RWPE1 (cell line): Measurements from ENCODE around the gene SREK1.

ENCODE experiments used
- CTCF ChIA-PET: fragments of 350-600 bp; sonication (Branson Sonifier 250); formaldehyde crosslinking; extraction: SDS; loops from one replicate; lab custom pipeline; 2021; lab: Yijun Ruan, JAX
- POLR2A ChIA-PET: fragments of 400-600 bp; formaldehyde crosslinking; extraction: SDS; loops from one replicate; lab custom pipeline; 2020; ENCODE audit warnings: antibody characterized with exemption; ENCODE audit not compliant: low non-redundant PET; lab: Yijun Ruan, JAX
- DNase-seq: peaks from one replicate; pipeline ENCODE4 v3.0.0; 2012; ENCODE audit warnings: low spot score
- H3K27ac ChIP-seq: fragments of 450-650 bp; 2 replicates; pipeline ENCODE4 v1.5.1; 2017
- CTCF ChIP-seq: fragments of 450-650 bp; conservative IDR thresholded peaks from 2 replicates; pipeline ENCODE4 v1.5.1; 2017; ENCODE audit warnings: low read depth, mild to moderate bottlenecking

Gene SREK1

GRCh38 chr5:66224274-66224673 is 80.2 kb downstream of the SREK1 start:
- ChIA-PET POLR2A (no interaction called here), CTCF (interaction anchor here (0.7 kb wide), 1 partner anchor 45 kb away, joined by 3 read pairs; no protein-coding TSS in a partner anchor)
- no peak overlapping the region for H3K27ac ChIP-seq
- no peak for TF ChIP-seq CTCF
- no peak for DNase-seq

GRCh38 chr5:66224773-66225553 is 80.9 kb downstream of the SREK1 start:
- no peak overlapping the region for H3K27ac ChIP-seq
- no peak for TF ChIP-seq CTCF
- ChIA-PET POLR2A (no interaction called here), CTCF (interaction anchor here (0.6 kb wide), 1 partner anchor 1274 kb away, joined by 3 read pairs; no protein-coding TSS in a partner anchor)
- DNase-seq = no peak

GRCh38 chr5:66230551-66230950 is 86.5 kb downstream of the SREK1 start:
- no peak overlapping the region for H3K27ac ChIP-seq
- CTCF ChIA-PET = interaction anchor here (0.6 to 0.7 kb wide), 2 partner anchors 78 to 372 kb away, joined by 3 to 6 read pairs; no protein-coding TSS in a partner anchor
- POLR2A ChIA-PET = no interaction called here
- no peak for DNase-seq
- no peak for TF ChIP-seq CTCF

- ChIA-PET POLR2A (no interaction called here), CTCF (interaction anchor here (0.6 kb wide), 1 partner anchor 356 kb away, joined by 3 read pairs; no protein-coding TSS in a partner anchor)
- H3K27ac ChIP-seq = no peak overlapping the region
- no peak for TF ChIP-seq CTCF
- DNase-seq = no peak
Measured at GRCh38 chr5:66231508-66231907, 87.4 kb downstream of the SREK1 start.

- POLR2A ChIA-PET = no interaction called here
- CTCF ChIA-PET = interaction anchor here (0.6 to 0.7 kb wide), 3 partner anchors 52 to 356 kb away, joined by 3 to 6 read pairs (median 5); no protein-coding TSS in a partner anchor
Measured at GRCh38 chr5:66232275-66232674, 88.2 kb downstream of the SREK1 start.

More at GRCh38 chr5:66232275-66232674, 88.2 kb downstream of the SREK1 start:
- TF ChIP-seq CTCF = no peak
- H3K27ac ChIP-seq = no peak overlapping the region
- DNase-seq = no peak
